ENCODE results near the gene MDC1. TPM values are rescaled to one million over a fixed set of nuclear protein-coding genes. Genes with fewer than 3 reads are reported as not detected.

Gene MDC1
- total RNA-seq, 1 experiment from 2014 or later: 66.6 TPM

GRCh38 chr6:30657454-30657853 lies 59.6 kb downstream of the MDC1 start:
- TF ChIP-seq CTCF (IDR thresholded peaks at IDR 0.05; ENCODE audit: unreplicated experiment): no peak
- DNase-seq: no peak
- BruUV-seq (replicated peaks): no TSS peak
- Mint-ChIP-seq H3K36me3 (ENCODE audit: insufficient read depth, unreplicated experiment) (peaks cover 90% of the 10 kb centered on the region), H3K27ac (ENCODE audit: unreplicated experiment) (no peak overlapping the region), H3K27me3 (ENCODE audit: unreplicated experiment) (no peaks in the 10 kb centered on the region), H3K9me3 (ENCODE audit: low read depth, unreplicated experiment) (no peaks in the 10 kb centered on the region), H3K4me3 (ENCODE audit: low read depth, unreplicated experiment) (no peak overlapping the region), H3K4me1 (ENCODE audit: low read depth, unreplicated experiment) (no peaks in the 10 kb centered on the region)
- intact Hi-C loops (cut with micrococcal nuclease; ENCODE audit: unreplicated experiment): no loop called here
- CTCF ChIA-PET: interaction anchor here (0.7 kb wide), 1 partner anchor 9 kb away, joined by 6 read pairs; no protein-coding TSS in a partner anchor

GRCh38 chr6:30656513-30656912 lies 60.6 kb downstream of the MDC1 start:
- H3K27me3 Mint-ChIP-seq (ENCODE audit: unreplicated experiment): no peaks in the 10 kb centered on the region
- no peak for TF ChIP-seq CTCF (IDR thresholded peaks at IDR 0.05; ENCODE audit: unreplicated experiment)
- CTCF ChIA-PET: no interaction called here
- no peaks in the 10 kb centered on the region for H3K4me1 Mint-ChIP-seq (ENCODE audit: low read depth, unreplicated experiment)
- DNase-seq: no peak
- H3K9me3 Mint-ChIP-seq (ENCODE audit: low read depth, unreplicated experiment): no peaks in the 10 kb centered on the region
- peaks cover 90% of the 10 kb centered on the region for H3K36me3 Mint-ChIP-seq (ENCODE audit: insufficient read depth, unreplicated experiment)
- no peak overlapping the region for H3K4me3 Mint-ChIP-seq (ENCODE audit: low read depth, unreplicated experiment)
- intact Hi-C loops (cut with micrococcal nuclease; ENCODE audit: unreplicated experiment): no loop called here
- H3K27ac Mint-ChIP-seq (ENCODE audit: unreplicated experiment): no peak overlapping the region
- no TSS peak for BruUV-seq (replicated peaks)

DNA sequence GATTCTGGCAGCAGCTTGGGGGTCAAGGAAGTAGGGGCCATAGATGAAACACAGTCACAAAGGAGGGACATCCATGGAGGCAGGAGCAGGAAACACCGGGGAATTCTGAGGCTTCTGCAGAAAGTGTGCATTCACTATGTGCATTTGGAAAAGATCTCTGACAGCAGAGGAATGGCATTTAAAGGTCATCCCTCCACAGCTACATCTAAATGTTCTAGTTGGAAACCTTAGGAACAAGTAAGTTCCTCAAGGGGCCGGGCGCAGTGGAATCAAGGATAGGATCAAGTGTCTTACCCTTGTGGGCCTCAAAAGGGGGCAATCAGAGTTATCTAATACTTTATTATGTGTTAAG lies 61.4 kb downstream of the MDC1 start:
- Mint-ChIP-seq H3K9me3 (ENCODE audit: low read depth, unreplicated experiment) (no peaks in the 10 kb centered on the region), H3K27ac (ENCODE audit: unreplicated experiment) (no peak overlapping the region), H3K4me1 (ENCODE audit: low read depth, unreplicated experiment) (no peaks in the 10 kb centered on the region), H3K36me3 (ENCODE audit: insufficient read depth, unreplicated experiment) (peaks cover 91% of the 10 kb centered on the region), H3K27me3 (ENCODE audit: unreplicated experiment) (no peaks in the 10 kb centered on the region), H3K4me3 (ENCODE audit: low read depth, unreplicated experiment) (no peak overlapping the region)
- no peak for TF ChIP-seq CTCF (IDR thresholded peaks at IDR 0.05; ENCODE audit: unreplicated experiment)
- BruUV-seq (replicated peaks): no TSS peak
- CTCF ChIA-PET: no interaction called here
- intact Hi-C loops (cut with micrococcal nuclease; ENCODE audit: unreplicated experiment): no loop called here
- DNase-seq: no peak

GRCh38 chr6:30654798-30655742 lies 62.0 kb downstream of the MDC1 start:
- no peak for DNase-seq
- CTCF ChIA-PET: no interaction called here
- Mint-ChIP-seq H3K36me3 (ENCODE audit: insufficient read depth, unreplicated experiment) (peaks cover 91% of the 10 kb centered on the region), H3K27me3 (ENCODE audit: unreplicated experiment) (no peaks in the 10 kb centered on the region), H3K9me3 (ENCODE audit: low read depth, unreplicated experiment) (no peaks in the 10 kb centered on the region), H3K4me3 (ENCODE audit: low read depth, unreplicated experiment) (no peak overlapping the region), H3K27ac (ENCODE audit: unreplicated experiment) (no peak overlapping the region), H3K4me1 (ENCODE audit: low read depth, unreplicated experiment) (no peaks in the 10 kb centered on the region)
- intact Hi-C loops (cut with micrococcal nuclease; ENCODE audit: unreplicated experiment): no loop called here
- no peak for TF ChIP-seq CTCF (IDR thresholded peaks at IDR 0.05; ENCODE audit: unreplicated experiment)
- no TSS peak for BruUV-seq (replicated peaks)
